Measurements from ENCODE around the gene SEPTIN1.
A peak's percentile ranks its signal among the peaks of the same experiment; 100 is the strongest.

DNA sequence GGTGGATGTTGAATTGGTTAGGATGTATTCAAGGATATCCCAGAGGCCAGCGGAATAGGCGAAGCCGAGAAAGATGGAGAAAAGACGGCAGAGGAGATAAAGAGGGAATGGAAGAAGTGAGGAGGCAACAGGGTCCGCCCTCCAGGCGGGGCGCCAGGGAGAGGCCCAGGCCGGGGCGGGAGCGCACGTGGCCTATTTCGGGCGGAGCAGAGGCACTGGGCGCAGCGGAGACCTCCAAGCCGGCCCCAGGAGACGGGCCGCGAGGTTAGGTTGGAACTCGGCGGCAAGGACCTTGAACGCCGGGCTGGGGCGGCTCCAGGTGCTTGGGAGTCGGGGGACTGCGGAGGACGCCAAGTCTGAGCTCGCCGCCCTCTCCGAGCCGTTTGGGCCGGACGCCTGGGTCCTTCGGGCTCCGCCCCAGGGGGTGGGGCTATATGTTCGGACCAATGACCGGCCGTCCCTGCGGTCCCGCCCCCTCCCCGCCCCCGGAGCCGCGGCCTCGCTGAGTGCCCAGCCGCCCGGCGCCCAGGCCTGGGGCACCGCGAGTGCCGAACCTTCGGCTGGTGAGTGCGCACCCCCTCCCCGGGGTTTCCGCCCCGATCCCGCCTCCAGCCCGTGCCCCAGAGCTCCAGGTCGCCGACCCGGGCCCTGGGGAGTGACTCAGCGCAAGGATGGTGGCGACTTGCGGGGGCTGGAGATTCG, 24.9 kb upstream of the SEPTIN1 start, which contains the start of gene ZNF771:
- TF ChIP-seq, protein P1, sequence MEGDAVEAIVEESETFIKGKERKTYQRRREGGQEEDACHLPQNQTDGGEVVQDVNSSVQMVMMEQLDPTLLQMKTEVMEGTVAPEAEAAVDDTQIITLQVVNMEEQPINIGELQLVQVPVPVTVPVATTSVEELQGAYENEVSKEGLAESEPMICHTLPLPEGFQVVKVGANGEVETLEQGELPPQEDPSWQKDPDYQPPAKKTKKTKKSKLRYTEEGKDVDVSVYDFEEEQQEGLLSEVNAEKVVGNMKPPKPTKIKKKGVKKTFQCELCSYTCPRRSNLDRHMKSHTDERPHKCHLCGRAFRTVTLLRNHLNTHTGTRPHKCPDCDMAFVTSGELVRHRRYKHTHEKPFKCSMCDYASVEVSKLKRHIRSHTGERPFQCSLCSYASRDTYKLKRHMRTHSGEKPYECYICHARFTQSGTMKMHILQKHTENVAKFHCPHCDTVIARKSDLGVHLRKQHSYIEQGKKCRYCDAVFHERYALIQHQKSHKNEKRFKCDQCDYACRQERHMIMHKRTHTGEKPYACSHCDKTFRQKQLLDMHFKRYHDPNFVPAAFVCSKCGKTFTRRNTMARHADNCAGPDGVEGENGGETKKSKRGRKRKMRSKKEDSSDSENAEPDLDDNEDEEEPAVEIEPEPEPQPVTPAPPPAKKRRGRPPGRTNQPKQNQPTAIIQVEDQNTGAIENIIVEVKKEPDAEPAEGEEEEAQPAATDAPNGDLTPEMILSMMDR (IDR thresholded peaks at IDR 0.05 in 4 of 5, conservative IDR thresholded peaks at IDR 0.05 in 1 of 5) = no peak
- TF ChIP-seq POLR2A (IDR thresholded peaks at IDR 0.05) = peak; percentile 83 to 85
